ENCODE results near the gene ACOT11. TPM values are rescaled to one million over a fixed set of nuclear protein-coding genes. Genes with fewer than 3 reads are reported as not detected.

The ACOT11 gene
- total and polyA plus RNA-seq, 9 of the 15 experiments (the other 6 are each of a cell fraction or from before 2014, with no cell fraction given) = 0.04 to 1.2 (median 0.64) TPM; not detected in 2

- no peak for TF ChIP-seq HBP1 (CRISPR knock-in tag; IDR thresholded peaks at IDR 0.05)
These were observed 101.3 kb downstream of the ACOT11 start (continued) for GRCh38 chr1:54649130-54649898.

- CTCF ChIA-PET (ENCODE audit: low intra/inter-chr PET ratio) = no interaction called here
- FAIRE-seq = no peak
- POLR2A ChIA-PET = interaction anchor here (1.4 kb wide), 1 partner anchor 10 kb away, joined by 4 read pairs; no protein-coding TSS in a partner anchor
- TF ChIP-seq ZC3H8 (IDR thresholded peaks at IDR 0.05) (no peak), ZNF785 (CRISPR knock-in tag; IDR thresholded peaks at IDR 0.05) (no peak), HBP1 (CRISPR knock-in tag; IDR thresholded peaks at IDR 0.05) (no peak), SRSF7 (optimal IDR thresholded peaks at IDR 0.05; ENCODE audit: low read depth, low read length) (no peak), RBFOX2 (IDR thresholded peaks at IDR 0.05; ENCODE audit: low read depth, low read length) (no peak), GABPA (tag; conservative IDR thresholded peaks at IDR 0.05; ENCODE audit: low read depth) (no peak), CEBPZ (IDR thresholded peaks at IDR 0.05; ENCODE audit: borderline replicate concordance, low read depth, low read length) (no peak), BRD4 (IDR thresholded peaks at IDR 0.05) (no peak), SMAD1 (IDR thresholded peaks at IDR 0.05; ENCODE audit: low read depth, low read length, partially characterized antibody) (no peak)
These were observed 101.9 kb downstream of the ACOT11 start for GRCh38 chr1:54649921-54650320.

More at GRCh38 chr1:54649921-54650320, 101.9 kb downstream of the ACOT11 start:
- intact Hi-C loops (cut with micrococcal nuclease) = no loop called here
- Histone ChIP-seq H3K9me3 (replicated peaks; ENCODE audit: control insufficient read depth, insufficient read depth, low read depth, low read length) (no peaks in the 10 kb centered on the region), H3K9ac (ENCODE audit: insufficient read depth in 1 of 2, low read depth in 2 of 2, low read length in 2 of 2) (no peak overlapping the region), H3K36me3 (ENCODE audit: control insufficient read depth, insufficient read depth, low read length) (no peaks in the 10 kb centered on the region), H4K20me1 (replicated peaks; ENCODE audit: control insufficient read depth, insufficient read depth, low read length) (no peaks in the 10 kb centered on the region), H3K4me2 (ENCODE audit: insufficient read depth, low read length) (no peak overlapping the region), H3K27me3 (ENCODE audit: control insufficient read depth in 2 of 2, insufficient read depth in 2 of 2, low read length in 2 of 2) (peaks cover 9 to 22% of the 10 kb centered on the region in 2 experiments), H3K4me1 (replicated peaks in 1 of 2; ENCODE audit: control insufficient read depth in 2 of 2, insufficient read depth in 2 of 2, low read length in 2 of 2) (no peaks in the 10 kb centered on the region), H3K9me1 (ENCODE audit: control insufficient read depth, insufficient read depth, low read length) (no peaks in the 10 kb centered on the region), H3K27ac (ENCODE audit: extremely low read depth, low read depth, low read length) (no peak overlapping the region), H3K79me2 (ENCODE audit: control insufficient read depth, insufficient read depth, low read length) (no peaks in the 10 kb centered on the region), H2AFZ (ENCODE audit: low read depth, low read length) (no peak overlapping the region), H3K4me3 (no peak overlapping the region)
- no TSS peak for BruUV-seq (replicated peaks)
- DNase-seq (ENCODE audit: extremely low read depth in 1 of 4, low spot score in 3 of 4) (peak in 1 of 4 experiments; percentile 1), ATAC-seq (no peak)
- in situ Hi-C loops (cut with MboI) = no loop called here
- 0% methylated on average over 1 of the region's 1 CpG for whole genome bisulfite sequencing (ENCODE audit: insufficient coverage, low coverage, missing lambda C conversion rate)
